Measurements from ENCODE around the gene UBE2F.
"Not testable (repeated sequence)": the region's sequence is repeated elsewhere in the genome, so short reads cannot be mapped to it uniquely, and the experiment has no call there.

UBE2F gene

DNA sequence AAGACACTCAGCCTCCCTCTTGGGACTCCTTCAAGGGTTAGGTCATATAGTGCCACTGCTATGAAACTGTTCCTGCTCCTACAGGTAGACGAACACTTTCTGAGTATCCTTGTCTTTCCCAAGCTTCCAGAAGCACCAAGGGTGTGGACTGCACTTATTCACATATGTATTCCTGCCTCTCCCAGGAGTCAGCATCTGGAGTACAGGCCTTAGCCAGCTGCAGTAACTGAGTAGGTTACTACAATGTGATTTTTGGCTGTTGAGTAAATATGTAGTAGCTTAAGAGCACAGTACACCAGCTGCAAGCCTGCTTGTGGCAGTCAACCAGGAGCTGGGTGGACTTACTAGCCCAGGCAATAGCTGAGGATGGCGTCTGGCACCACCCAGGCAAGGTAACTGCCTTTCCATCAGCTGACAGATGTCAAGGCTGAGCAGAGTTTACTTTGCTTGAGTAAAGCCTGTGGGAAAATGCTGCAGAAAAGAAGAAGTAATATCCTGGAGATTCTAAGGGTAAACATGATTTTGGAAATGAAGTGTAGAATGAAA lies 80.0 kb downstream of the UBE2F start:
- DNase-seq (ENCODE audit: low read depth in 2 of 2): no peak
- TF ChIP-seq, protein P1, sequence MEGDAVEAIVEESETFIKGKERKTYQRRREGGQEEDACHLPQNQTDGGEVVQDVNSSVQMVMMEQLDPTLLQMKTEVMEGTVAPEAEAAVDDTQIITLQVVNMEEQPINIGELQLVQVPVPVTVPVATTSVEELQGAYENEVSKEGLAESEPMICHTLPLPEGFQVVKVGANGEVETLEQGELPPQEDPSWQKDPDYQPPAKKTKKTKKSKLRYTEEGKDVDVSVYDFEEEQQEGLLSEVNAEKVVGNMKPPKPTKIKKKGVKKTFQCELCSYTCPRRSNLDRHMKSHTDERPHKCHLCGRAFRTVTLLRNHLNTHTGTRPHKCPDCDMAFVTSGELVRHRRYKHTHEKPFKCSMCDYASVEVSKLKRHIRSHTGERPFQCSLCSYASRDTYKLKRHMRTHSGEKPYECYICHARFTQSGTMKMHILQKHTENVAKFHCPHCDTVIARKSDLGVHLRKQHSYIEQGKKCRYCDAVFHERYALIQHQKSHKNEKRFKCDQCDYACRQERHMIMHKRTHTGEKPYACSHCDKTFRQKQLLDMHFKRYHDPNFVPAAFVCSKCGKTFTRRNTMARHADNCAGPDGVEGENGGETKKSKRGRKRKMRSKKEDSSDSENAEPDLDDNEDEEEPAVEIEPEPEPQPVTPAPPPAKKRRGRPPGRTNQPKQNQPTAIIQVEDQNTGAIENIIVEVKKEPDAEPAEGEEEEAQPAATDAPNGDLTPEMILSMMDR (IDR thresholded peaks at IDR 0.05; ENCODE audit: low read depth, low read length): no peak

DNA sequence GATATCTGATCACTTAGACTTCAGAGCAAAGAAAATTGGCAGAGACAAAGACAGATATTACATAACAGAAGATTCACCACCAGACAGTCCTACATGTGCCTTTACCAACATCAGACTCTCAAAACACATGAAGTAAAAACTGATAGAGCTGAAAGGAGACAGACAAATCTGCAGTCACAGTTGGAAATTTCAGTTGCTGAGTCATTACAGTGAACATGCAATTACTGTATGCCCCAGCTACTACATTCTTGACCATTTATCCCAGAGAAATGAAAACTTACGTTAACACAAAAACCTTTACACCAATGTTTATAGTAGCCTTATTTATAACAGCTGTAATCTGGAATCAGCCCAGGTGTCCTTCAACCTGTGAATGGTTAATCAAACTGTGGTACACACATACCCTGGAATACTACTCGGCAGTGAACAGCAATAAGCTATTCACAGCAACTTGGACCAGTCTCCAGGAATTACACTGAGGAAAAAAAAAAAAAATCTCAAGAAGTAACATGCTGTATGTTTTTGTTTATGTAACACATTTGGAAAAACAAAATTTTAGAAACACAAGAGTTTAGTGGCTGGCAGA lies 86.5 kb downstream of the UBE2F start:
- TF ChIP-seq, protein P1 (IDR thresholded peaks at IDR 0.05; ENCODE audit: low read depth, low read length): no peak
- DNase-seq (ENCODE audit: low read depth in 2 of 2): peak in 1 of 2 donors; percentile 21
- no peak overlapping the region for H3K4me3 ChIP-seq (replicated peaks in 1 of 2; ENCODE audit: low read depth in 2 of 2, low read length in 2 of 2)

More for the DNA sequence above, 80.0 kb downstream of the UBE2F start:
- H3K4me3 ChIP-seq (replicated peaks in 1 of 2; ENCODE audit: low read depth in 2 of 2, low read length in 2 of 2): no peak overlapping the region

DNA sequence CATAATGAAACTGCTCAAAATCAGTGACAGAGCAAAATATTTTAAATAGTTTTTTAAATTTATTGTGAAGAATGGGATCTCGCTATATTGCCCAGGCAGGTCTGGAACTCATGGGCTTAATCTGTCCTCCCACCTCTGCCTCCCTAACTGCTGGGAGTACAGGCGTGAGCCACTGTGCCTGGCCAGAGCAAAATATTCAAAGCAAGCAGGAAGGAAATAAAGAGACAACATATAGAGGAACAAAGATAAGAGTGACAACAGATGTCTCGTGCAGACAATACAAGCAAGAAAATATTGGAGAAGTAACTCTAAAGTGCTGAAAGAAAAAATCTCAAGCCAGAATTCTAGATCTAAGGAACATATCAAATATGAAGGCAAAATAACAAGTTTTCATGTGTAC lies 89.0 kb downstream of the UBE2F start:
- no peak for DNase-seq (ENCODE audit: low read depth in 2 of 2)
- TF ChIP-seq, protein P1 (IDR thresholded peaks at IDR 0.05; ENCODE audit: low read depth, low read length): no peak
- no peak overlapping the region for H3K4me3 ChIP-seq (replicated peaks in 1 of 2; ENCODE audit: low read depth in 2 of 2, low read length in 2 of 2)

DNA sequence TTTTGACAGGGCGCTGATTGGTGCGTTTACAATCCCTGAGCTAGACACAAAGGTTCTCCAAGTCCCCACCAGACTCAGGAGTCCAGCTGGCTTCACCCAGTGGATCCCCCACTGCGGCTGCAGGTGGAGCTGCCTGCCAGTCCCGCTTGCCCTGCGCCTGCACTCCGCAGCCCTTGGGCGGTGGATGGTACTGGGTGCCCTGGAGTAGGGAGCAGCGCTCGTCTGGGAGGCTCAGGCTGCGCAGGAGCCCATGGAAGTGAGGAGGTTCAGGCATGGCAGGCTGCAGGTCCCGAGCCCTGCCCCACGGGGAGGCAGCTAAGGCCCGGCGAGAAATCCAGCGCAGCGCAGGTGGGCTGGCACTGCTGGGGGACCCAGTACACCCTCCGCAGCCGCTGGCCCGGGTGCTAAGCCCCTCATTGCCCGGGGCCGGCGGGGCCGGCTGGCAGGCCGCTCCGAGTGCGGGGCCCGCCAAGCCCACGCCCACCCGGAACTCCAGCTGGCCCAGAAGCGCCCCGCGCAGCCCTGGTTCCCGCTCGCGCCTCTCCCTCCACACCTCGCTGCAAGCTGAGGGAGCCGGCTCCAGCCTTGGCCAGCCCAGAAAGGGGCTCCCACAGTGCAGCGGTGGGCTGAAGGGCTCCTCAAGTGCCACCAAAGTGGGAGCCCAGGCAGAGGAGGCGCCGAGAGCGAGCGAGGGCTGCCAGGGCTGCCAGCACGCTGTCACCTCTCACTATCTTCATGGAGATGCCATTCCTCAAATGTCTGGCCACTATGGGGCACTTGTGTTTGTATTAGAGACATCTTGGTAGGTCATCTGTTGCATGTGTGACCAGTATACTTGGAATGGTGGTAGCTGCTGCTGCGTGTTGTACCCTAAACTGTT lies 91.1 kb downstream of the UBE2F start:
- DNase-seq (ENCODE audit: low read depth in 2 of 2); H3K4me3 ChIP-seq (replicated peaks in 1 of 2; ENCODE audit: low read depth in 2 of 2, low read length in 2 of 2): not testable (repeated sequence)

DNA sequence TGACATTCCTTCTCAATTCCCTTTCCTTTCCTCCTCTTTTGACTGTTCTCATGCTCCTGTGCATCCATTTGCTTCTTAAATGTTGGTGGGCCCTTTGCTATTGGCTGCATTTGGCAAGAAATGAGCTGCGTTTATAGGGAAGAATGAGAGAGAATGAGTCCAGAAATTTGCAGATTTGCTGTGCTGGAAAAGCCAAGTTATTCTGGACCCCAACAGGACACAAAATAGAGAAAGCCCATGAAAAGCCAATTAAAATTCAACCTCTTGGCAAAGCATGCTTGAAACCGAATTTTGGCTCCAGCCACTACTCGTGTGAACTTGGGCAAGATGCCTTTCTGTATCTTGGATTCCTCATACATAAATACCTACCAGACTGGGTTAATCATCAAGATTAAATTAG lies 92.7 kb downstream of the UBE2F start:
- TF ChIP-seq, protein P1 (IDR thresholded peaks at IDR 0.05; ENCODE audit: low read depth, low read length): no peak
- no peak overlapping the region for H3K4me3 ChIP-seq (replicated peaks in 1 of 2; ENCODE audit: low read depth in 2 of 2, low read length in 2 of 2)
- no peak for DNase-seq (ENCODE audit: low read depth in 2 of 2)

DNA sequence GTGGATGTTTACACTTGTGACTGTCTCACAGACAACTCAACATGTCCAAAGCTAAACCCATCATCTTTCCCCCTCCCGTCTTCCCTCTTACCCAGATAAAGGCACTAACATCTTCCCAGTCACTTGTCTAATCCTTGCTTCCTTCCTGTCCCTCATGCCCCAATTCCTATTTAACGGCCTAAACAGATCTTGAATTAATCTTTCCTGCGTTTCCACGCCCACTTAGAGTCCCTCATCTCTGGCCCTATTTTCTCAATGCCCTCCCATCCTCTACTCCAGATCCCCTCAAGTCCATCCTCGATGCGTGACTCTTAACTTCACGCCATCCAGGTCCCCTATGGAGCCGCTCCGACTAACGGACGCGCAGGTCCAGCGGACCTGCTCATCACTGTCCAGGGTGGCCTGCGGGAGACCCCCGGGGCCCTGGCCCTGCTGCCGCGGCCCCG lies 93.3 kb downstream of the UBE2F start:
- H3K4me3 ChIP-seq (replicated peaks in 1 of 2; ENCODE audit: low read depth in 2 of 2, low read length in 2 of 2): peak overlapping the region; percentile 71 to 78
- peak in 1 of 2 donors; percentile 21 for DNase-seq (ENCODE audit: low read depth in 2 of 2)
- TF ChIP-seq, protein P1 (IDR thresholded peaks at IDR 0.05; ENCODE audit: low read depth, low read length): no peak
